Measurements from ENCODE around the gene PTPRE.

The PTPRE gene

GRCh38 chr10:127952918-127953317, 46.0 kb downstream of the PTPRE start:
- no peak for DNase-seq (ENCODE audit: low spot score)

- no peak for DNase-seq (ENCODE audit: low spot score)
Measured at GRCh38 chr10:127953876-127954275, 47.0 kb downstream of the PTPRE start.

GRCh38 chr10:127959428-127959827, 52.5 kb downstream of the PTPRE start:
- DNase-seq (ENCODE audit: low spot score): no peak

DNA sequence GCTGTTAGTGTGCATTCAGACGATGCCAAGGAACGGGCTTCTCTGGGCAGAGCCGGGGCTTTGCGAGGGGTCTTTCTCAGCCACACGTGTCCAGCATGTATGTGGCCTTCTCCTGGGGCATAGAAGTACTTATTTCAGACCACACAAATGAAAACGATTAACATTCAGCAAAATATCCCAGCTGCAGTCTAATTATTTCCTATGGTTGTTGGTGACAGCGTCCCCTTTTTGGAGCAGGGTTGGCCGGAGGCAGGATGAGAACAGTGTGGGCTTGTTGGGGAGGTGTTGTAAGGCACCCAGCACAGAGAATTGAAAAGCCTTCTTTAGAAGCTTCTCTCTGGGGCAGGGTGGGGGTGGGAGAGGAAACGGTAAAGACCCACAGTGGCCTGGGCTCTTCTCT, 54.2 kb downstream of the PTPRE start:
- DNase-seq (ENCODE audit: low spot score): no peak

DNA sequence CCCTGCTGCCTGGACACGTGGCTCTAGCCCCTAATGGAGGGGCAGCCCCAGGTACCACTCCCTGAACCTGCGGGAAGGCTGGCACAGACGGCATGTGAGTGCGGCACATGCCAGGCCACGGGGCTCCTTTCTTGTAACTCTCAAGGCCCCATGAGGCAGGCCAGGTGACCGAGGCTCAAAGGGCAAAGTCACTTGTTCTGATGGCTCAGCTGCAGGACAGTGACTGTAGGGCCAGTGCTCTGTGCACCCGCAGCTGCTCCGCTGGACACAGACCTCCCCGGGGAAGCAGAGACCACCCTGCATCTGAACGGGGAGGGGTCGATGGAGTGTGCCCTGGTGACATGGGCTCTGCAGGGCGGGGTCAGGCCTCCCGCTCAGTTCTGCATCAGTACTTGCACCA, 55.3 kb downstream of the PTPRE start:
- no peak for DNase-seq (ENCODE audit: low spot score)

- no peak for DNase-seq (ENCODE audit: low spot score)
Measured at GRCh38 chr10:127963136-127963535, 56.2 kb downstream of the PTPRE start.

GRCh38 chr10:127964621-127965020, 57.7 kb downstream of the PTPRE start:
- no peak for DNase-seq (ENCODE audit: low spot score)

GRCh38 chr10:127966875-127967274, 60.0 kb downstream of the PTPRE start:
- DNase-seq (ENCODE audit: low spot score): no peak

DNA sequence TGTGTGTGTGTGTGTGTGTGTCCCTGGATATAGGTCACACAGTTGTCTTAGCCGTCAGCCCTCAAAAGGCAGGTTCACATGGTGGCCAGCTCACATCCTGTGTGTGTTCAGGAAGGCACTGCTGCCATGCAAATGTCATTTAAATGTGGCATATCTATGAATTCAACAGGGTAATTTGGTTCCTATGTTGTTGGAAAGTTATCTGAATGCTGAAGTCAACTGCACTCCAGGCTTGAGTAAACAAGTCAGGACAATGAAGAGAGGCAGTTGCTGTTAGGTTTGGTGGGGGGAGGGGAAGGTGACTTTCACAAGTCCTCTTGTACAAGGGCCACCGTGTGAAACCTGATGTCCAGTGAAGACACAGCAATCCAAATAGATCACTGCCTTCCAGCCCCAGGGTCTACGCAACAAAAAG, 61.1 kb downstream of the PTPRE start:
- no peak for DNase-seq (ENCODE audit: low spot score)

DNA sequence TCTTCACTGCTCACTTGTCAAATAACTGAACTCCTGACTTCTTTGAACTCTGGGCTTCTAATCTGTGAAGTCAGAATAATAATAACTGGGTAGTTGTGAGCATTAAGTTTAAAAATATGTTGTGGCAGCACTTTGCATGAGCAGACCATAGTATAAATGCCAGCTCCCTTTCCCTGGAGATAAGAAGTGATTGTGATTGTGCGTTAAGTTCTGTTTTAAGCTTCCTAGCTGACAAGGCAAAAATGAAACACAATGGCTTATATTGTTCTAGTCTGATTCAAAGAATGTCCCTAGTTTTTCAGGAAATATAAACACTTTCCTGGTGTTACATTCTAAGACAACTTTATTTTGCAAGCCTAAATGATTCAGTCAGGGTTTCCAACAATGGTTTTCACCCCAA, 61.8 kb downstream of the PTPRE start:
- DNase-seq (ENCODE audit: low spot score): no peak

- no peak for DNase-seq (ENCODE audit: low spot score)
Measured at GRCh38 chr10:127971101-127971946, 64.4 kb downstream of the PTPRE start.

- DNase-seq (ENCODE audit: low spot score): no peak
Measured at GRCh38 chr10:127971963-127972615, 65.2 kb downstream of the PTPRE start.

DNA sequence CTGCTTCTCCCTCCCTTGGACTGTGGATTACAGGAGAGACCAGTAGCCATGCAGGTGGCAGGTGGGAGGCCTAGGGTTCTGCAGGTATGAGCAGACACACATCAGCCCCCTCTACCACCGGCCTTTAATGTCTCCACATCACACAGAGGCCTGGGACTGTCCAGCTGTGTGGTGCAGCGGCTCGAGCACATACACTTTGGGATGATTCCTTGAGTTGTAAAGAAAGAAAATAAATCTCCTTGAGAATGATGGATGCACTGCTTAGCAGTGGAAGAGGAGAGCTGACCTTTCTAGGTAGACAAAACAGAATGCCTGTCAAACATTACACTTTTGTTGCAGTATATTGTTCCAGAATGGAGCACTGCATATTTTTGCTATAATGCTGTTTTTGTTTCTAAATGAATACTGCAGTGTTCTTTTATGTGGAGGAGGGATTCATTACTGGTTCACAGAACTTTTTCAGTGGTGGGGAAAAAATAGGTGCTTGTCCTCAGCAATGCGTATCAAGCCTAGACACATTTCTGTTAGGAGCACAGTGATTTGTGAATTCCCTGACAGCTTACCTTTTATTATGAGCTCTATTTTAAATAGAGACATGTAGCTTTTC, 66.0 kb downstream of the PTPRE start:
- no peak for DNase-seq (ENCODE audit: low spot score)

- no peak for DNase-seq (ENCODE audit: low spot score)
Measured at GRCh38 chr10:127973791-127974311, 66.9 kb downstream of the PTPRE start.

DNA sequence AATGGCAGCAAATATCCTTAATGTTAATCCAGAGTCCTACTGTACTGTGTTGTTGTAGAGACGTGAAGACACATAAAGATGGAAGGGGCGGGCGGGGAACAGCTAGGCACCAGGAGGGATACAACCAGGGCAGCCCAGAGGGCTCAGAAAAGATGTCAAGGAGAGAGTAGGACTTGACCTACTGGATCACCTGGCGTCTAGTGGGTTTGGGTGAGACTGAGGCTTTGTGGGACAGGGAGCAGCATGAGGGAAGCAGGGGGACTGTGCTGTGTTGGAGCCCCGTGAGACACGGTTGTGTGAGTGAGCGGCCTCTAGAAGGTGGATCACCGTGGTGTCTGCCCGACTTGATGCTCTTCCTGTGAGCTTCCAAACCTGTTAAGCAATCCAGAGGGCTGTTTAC, 68.0 kb downstream of the PTPRE start:
- DNase-seq (ENCODE audit: low spot score): no peak

DNA sequence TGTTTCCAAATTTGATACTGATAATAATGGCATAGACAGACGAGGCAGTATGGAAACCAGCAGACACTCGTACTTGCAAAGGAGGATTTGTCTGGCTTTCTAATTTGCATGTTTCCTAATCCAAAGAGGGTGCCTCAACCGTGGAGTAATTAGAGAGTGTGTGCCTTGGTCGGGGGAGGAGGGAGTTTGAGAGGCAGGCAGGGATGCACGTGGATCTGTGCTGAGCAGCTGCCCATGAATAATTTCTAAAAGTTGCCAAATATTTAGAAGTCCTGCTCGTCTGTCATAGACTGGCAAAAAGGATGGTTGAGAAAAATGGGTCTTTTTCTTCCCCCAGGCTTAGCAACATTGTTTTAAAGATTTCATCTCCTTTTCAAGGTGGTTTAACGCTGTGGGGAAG, 69.4 kb downstream of the PTPRE start:
- DNase-seq (ENCODE audit: low spot score): no peak

GRCh38 chr10:127976701-127977356, 69.9 kb downstream of the PTPRE start:
- no peak for DNase-seq (ENCODE audit: low spot score)

DNA sequence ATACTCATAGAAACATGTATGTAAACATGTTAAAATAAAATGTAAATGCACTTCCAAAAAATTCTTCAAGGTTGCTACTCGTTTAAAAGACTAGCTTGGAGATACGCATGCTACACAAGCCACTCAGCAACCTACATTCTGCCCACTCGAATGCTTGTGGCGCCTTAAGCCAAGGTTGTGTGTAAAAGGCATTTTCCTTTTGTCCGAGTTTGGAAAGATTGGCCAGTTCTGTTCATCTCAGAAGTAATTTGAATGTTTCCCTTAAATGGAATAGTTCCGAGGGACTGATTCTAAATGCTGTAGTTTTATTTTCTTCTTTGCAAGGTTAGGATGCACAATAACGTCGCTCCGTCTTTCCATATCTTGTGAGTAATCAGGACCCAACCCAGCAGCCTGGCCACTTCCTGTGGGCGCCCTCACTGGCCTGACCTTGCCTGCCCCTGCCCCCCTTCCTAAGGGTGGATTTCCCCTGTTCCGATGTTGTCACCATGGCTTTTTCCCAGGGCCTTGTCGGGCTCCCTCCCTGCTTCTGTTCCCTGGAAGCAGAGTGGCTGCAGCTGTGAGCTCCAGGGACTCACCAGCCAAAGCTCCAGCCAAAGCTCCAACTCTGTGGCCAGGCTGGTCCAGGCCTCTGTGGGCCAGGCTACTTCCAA, 70.6 kb downstream of the PTPRE start:
- no peak for DNase-seq (ENCODE audit: low spot score)

DNA sequence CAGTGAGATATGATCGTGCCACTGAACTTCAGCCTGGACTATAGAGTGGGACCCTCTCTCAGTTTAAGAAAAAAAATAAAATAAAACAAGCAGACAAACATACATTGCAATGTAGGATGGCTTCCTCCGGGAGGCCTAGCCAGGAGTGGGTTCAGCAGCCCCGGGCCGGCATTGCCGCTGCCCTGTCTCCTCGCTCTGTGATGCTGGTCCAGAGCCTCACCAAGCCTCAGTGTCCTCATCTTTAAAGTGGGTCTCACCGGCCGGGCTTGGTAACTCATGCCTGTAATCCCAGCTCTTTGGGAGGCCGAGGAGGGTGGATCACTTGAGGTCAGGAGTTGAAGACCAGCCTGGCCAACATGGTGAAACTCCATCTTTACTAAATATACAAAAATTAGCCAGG, 71.6 kb downstream of the PTPRE start:
- DNase-seq (ENCODE audit: low spot score): no peak

- DNase-seq (ENCODE audit: low spot score): no peak
Measured at GRCh38 chr10:127979045-127979444, 72.1 kb downstream of the PTPRE start.

DNA sequence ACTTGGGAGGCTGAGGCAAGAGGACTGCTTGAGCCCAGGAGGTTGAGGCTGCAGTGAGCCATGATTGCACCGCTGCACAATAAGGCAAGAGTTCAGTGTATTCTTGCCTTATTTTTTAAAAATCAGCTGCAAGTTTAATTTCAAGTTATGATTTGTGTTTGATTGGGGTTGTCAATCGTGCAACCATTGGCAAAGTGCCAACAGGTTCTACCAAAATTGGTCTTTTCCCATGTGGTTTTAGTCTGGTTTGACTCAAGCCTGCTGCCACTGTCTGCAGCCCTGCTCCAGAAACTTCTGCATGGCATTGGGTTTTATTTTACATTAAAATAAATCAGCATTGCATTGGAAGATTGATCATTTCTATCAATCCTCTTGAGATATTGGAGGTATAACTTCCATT, 72.7 kb downstream of the PTPRE start:
- DNase-seq (ENCODE audit: low spot score): no peak

DNA sequence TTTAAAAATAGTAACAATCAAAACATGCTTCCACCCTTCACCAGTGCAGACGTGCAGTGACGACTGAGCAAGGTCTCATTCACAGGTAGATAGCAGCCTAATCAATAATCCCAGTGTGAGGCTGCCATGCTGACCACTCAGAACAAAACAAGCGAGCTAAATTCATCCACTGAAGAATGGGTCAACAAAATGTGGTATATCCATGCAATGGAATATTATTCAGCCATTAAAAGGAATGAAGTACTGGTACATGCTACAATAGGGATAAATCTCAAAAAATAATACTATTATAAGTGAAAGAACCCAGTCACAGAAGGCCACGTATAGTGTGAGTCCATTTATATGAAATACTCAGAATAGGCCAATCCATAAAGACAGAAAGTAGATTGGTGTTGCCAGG, 74.0 kb downstream of the PTPRE start:
- DNase-seq (ENCODE audit: low spot score): no peak
